Stimulated activated CD8-positive, alpha-beta memory T cell treated with anti-CD3 and anti-CD28 coated beads, Interleukin-12 subunit alpha, Interleukin-12 subunit beta, amount 100 ng/mL, for 1 hour (primary cell): ENCODE results near the gene RTN4RL1.
"Not testable (repeated sequence)": the region's sequence is repeated elsewhere in the genome, so short reads cannot be mapped to it uniquely, and the experiment has no call there.

Source experiments
- DNase-seq: peaks from one replicate; pipeline ENCODE4 v3.0.0-alpha.2; 2020; ENCODE audit warnings: low read depth

Gene RTN4RL1

GRCh38 chr17:1916316-1916715 is 108.8 kb downstream of the RTN4RL1 start:
- no peak for DNase-seq

DNA sequence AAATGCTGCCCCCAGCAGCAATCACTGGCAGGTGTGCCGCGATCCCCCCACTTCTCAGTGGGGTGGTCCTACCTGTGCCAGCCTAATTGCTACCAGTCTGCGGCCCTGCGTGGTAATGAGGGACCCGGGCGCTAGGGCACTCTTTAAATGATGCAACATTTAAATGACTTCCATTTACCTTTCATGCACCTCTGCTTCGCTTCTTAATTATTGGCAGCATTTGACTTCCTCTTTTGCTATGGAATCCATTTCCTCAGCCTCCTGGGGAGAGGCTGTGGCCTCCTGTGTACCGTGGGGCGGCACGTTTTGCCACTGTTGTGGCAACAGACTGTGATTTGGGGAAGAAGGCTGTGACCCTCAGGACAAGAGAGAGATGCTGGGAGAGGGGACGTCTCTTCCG is 109.2 kb downstream of the RTN4RL1 start:
- DNase-seq = no peak

- DNase-seq = no peak
These were observed 110.5 kb downstream of the RTN4RL1 start for GRCh38 chr17:1914661-1915083.

- DNase-seq = no peak
These were observed 111.4 kb downstream of the RTN4RL1 start for GRCh38 chr17:1913702-1914101.

DNA sequence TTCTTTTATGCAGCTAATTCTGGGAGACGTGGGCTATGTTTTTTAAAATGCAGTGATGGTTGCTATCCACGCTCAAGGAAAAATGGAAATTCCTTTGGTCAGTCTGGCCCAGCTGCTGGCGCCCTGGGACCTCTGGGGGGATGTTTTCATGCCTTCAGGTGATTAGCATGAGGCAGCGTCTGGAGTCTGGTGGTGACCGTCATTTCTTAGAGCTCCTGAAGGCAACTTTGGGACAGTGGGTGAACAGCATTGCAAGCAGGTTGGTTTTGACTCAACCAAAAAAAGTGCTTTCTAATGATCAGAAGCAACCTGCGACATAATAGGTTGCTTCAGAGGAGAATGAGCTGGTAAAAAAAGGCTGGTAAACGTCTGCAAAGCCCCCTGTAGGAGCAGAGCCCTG is 113.0 kb downstream of the RTN4RL1 start:
- no peak for DNase-seq

DNA sequence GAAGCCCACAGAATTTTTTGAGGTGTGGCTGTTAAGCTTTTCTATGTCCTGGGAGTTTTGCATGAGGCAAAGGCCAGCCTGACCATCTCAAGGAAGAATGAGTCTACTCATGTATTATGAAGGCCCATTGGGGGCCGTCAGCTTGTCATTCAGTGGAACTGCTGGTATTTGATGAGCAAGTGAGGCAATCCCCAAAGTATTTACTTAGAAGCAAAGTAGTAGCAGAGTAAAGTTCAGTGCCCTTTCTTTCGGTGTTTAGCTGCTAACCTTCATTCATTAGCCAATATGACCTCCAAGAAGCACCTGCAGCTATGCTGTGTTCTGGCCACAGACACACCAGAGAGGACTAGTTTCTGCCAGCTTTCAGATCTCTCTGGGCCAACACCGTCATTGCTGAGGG is 115.1 kb downstream of the RTN4RL1 start:
- DNase-seq = no peak

DNA sequence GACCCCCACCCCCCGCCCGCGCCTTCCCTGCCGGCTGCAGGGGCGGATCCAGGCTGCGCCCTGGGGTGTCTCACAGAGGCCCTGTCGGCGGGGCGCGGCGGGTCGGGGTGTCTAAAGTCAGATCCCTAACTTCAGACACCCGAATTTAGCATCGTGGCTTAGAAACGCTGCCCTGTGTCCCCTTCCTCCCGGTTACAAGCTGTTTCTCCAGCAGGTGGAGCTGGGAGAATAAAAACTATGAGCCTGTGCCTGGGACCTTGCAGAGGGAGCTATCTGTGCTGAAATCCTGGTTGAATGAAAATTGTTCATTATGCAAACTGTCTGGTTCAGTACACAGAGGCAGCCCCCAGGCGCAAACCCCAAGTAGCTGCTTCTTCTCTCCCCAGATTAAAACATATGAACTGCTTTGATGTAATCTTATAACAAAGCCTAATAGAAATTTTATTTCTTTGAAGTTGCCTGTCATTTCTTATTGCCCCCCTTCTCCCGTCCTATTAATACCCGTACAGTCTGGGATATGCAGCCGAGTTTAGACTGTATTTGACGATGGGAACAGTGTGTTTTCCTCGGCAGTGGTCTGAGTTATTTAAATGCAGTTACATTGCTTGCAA is 116.3 kb downstream of the RTN4RL1 start:
- no peak for DNase-seq

- no peak for DNase-seq
These were observed 117.0 kb downstream of the RTN4RL1 start for GRCh38 chr17:1907909-1908698.

DNA sequence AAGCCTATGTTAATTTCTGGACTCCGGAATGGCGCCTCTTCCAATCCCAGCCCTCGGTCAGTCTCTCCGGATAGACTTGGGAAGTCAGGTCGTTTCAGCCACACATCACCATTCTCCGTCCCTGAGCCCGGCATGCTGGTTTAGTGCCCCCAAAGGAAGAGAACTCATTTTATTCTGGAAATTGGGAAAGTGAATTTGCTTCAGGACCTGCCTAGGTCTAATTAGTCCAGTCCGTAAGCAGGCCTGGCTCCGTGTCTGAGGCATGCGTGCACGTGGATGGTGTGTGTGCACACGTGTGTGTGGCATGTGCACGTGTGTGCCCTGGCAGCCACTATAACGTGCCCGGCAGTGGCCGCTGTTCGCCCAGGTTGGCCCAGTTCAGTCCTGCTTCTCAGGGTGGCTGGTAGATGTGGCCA is 117.9 kb downstream of the RTN4RL1 start:
- DNase-seq = no peak

DNA sequence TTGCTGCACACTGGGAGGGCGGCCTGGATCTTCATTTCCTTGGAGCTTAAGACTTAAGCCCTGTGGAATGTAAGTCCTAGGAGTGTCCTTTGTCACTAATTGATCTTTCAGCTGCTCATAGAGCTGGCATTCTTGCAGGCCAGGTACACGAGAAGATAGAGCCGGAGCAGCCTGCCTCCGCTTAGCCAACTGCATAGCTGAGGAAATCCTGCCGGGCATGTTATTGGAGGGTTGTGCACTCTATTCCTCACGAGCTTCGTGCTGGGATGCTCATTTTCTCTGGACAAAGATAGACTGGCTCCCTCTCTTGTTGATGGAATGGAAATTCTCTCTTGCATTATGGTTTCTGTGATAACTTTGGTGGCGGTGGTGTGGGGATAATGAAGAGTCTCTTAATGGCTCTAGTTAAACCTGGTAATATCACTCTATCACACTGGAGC is 118.5 kb downstream of the RTN4RL1 start:
- DNase-seq = no peak

- no peak for DNase-seq
These were observed 119.8 kb downstream of the RTN4RL1 start for GRCh38 chr17:1905190-1905913.

GRCh38 chr17:1904273-1905182 is 120.6 kb downstream of the RTN4RL1 start:
- no peak for DNase-seq

DNA sequence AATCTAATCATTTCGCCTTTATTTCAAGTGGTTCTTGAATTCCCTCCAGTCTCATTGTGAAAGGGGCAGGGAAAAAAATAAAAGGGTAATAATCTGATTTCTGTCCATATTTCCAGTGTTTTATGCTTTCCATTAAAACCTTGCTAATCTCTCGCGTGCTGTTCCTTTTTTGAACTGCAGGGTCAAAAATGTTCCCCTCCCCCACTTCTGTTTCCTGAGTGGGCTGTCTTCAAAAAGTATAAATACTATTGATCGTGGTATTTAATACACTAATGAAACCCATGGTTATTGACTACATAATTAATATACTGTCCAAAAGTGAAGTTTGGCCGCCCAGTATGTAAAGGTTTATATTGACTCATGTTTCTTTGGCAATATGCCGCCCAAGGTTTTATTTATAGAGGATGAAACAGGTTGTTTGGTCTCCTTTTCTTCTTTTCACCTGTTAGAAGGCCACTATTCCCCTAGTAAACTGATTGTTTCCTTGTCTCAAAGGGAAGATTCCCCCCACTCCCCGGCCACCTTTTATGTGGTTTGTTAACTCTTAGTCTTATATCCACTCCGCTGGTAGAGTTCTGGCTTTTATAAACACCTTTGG is 125.6 kb downstream of the RTN4RL1 start:
- DNase-seq = no peak

GRCh38 chr17:1898872-1899271 is 126.3 kb downstream of the RTN4RL1 start:
- DNase-seq = no peak

GRCh38 chr17:1898332-1898731 is 126.8 kb downstream of the RTN4RL1 start:
- DNase-seq = no peak

- no peak for DNase-seq
These were observed 128.0 kb downstream of the RTN4RL1 start for GRCh38 chr17:1897105-1897656.

- no peak for DNase-seq
These were observed 128.7 kb downstream of the RTN4RL1 start for GRCh38 chr17:1896243-1897104.

DNA sequence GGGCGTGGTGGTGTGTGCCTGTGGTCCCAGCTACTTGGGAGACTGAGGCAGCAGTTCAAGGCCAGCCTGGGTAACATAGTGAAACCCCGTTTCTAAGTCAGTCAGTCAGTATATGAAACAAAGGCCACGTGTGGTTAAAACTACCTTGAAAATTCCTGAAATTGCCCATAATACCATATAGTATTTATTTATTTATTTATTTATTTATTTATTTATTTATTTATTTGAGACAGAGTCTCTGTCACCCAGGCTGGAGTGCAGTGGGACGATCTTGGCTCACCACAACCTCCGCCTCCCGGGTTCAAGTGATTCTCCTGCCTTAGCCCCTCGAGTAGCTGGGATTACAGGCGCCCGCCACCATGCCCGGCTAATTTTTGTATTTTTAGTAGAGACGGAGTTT is 129.7 kb downstream of the RTN4RL1 start:
- not testable (repeated sequence) for DNase-seq

DNA sequence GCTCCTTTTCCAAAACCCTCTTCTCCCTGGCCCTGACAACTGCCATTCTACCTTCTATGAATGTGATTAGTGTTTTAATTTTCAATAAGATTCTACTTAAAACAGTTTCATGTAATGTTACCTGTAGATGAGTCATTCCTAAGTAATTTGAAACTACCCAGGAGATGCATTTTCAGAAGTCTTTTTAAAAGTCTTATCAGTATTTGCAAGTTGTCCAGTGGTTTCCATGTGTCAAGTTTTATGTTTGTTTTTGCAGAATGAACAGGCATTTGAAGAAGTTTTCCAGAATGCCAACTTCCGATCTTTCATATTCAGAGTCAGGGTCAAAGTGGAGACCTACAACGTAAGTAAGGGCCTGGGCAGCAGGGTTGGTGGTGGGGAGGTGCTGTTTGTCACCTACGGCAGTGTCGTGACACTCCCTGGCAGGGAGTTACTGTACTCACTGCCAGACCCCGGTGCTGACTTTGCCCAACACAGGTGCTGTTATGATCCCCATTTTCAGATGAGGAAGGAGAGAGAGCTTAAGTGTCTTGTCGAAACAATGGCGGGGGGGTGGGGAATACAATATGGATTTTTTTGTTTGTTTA is 130.3 kb downstream of the RTN4RL1 start:
- DNase-seq = no peak
